A549 (cell line): ENCODE data around the gene STAT5A.

Experiments
- CBX2 ChIP-seq: fragments of 200-600 bp; sonication (generic); IDR thresholded peaks from 2 replicates; pipeline ENCODE4 v1.6.1; 2016; ENCODE audit warnings: low read depth, mild to moderate bottlenecking, borderline replicate concordance
- CTCF ChIP-seq: fragments of >200 bp; sonication (Bioruptor Twin); formaldehyde crosslinking; IDR thresholded peaks from 3 replicates; pipeline ENCODE4 v1.5.1; 2016
- EHMT2 ChIP-seq: fragments of 200-600 bp; sonication (generic); IDR thresholded peaks from 2 replicates; pipeline ENCODE4 v1.6.1; 2016; ENCODE audit warnings: antibody characterized with exemption, low read depth, mild to moderate bottlenecking, moderate library complexity
- EP300 ChIP-seq, 2 experiments: fragments of >200 bp; sonication (Bioruptor Twin); formaldehyde crosslinking; IDR thresholded peaks; 2 replicates in 1 of 2; 3 replicates in 1 of 2; pipeline ENCODE4 v1.6.1; 2016 to 2017
- HEYL ChIP-seq: fragments of 250-450 bp; sonication (Bioruptor Pico); IDR thresholded peaks from 2 replicates; pipeline ENCODE4 v1.8.0; 2021; ENCODE audit warnings: mild to moderate bottlenecking, moderate library complexity
- HMGXB4 ChIP-seq: fragments of 250-450 bp; sonication (Bioruptor Pico); IDR thresholded peaks from 2 replicates; pipeline ENCODE4 v1.5.0; 2021; ENCODE audit warnings: mild to moderate bottlenecking, moderate library complexity, borderline replicate concordance
- JUN ChIP-seq, 2 experiments: fragments of >200 bp; sonication (Bioruptor Twin); formaldehyde crosslinking; IDR thresholded peaks; 2 replicates in 1 of 2; 3 replicates in 1 of 2; pipeline ENCODE4 v1.6.1; 2016 to 2017
- MAFK ChIP-seq: fragments of 450-650 bp; IDR thresholded peaks from 2 replicates; pipeline ENCODE4 v1.6.1; 2014; ENCODE audit not compliant: partially characterized antibody
- MAX ChIP-seq: IDR thresholded peaks from 2 replicates; pipeline ENCODE4 v1.6.1; 2012
- MAZ ChIP-seq: fragments of 150-350 bp; IDR thresholded peaks from 2 replicates; pipeline ENCODE4 v1.6.1; 2014; ENCODE audit warnings: antibody characterized with exemption, low read depth, low read length, borderline replicate concordance
- PHF8 ChIP-seq: fragments of 200-600 bp; sonication (generic); IDR thresholded peaks from 2 replicates; pipeline ENCODE4 v1.6.1; 2016; ENCODE audit warnings: low read depth, mild to moderate bottlenecking, antibody characterized with exemption, moderate library complexity, borderline replicate concordance
- POLR2A ChIP-seq: IDR thresholded peaks from 2 replicates; pipeline ENCODE4 v1.6.1; 2012; ENCODE audit warnings: mild to moderate bottlenecking, low read length
- ZNF302 ChIP-seq: fragments of 250-450 bp; sonication (Bioruptor Pico); IDR thresholded peaks from 2 replicates; pipeline ENCODE4 v1.9.0; 2021; ENCODE audit warnings: inconsistent platforms, mild to moderate bottlenecking, moderate library complexity

GRCh38 chr17:42287305-42287976, 857 bp upstream of the STAT5A start:
- TF ChIP-seq CTCF: no peak
- TF ChIP-seq EHMT2: no peak
- no peak for TF ChIP-seq PHF8
- no peak for TF ChIP-seq EP300 (IDR thresholded peaks at IDR 0.05)
- no peak for TF ChIP-seq POLR2A
- TF ChIP-seq ZNF302 (CRISPR knock-in tag): no peak
- no peak for TF ChIP-seq HMGXB4 (CRISPR knock-in tag)
- TF ChIP-seq MAFK: no peak
- TF ChIP-seq JUN (IDR thresholded peaks at IDR 0.05): no peak
- TF ChIP-seq HEYL: no peak
- no peak for TF ChIP-seq CBX2
- 0 out of 2 replicates have a peak, but pooled peaks have one; percentile 24 for TF ChIP-seq MAX
- TF ChIP-seq MAZ: no peak
